H1 (cell line): ENCODE measurements around the gene EPHA3. TPM values are rescaled to one million over a fixed set of nuclear protein-coding genes. Genes with fewer than 3 reads are reported as not detected.

Source experiments
- CTCF ChIA-PET: fragments of 300-600 bp; sonication (Branson Sonifier 250); formaldehyde crosslinking; loops from one replicate; lab custom pipeline; 2021; ENCODE audit not compliant: partially characterized antibody; lab: Charles Lee
- POLR2A ChIA-PET: fragments of 300-600 bp; sonication (Branson Sonifier 250); formaldehyde crosslinking; loops from one replicate; lab custom pipeline; 2021; ENCODE audit warnings: inconsistent platforms; ENCODE audit not compliant: partially characterized antibody; lab: Charles Lee
- DNase-seq, 2 experiments: peaks; one replicate each; pipeline versions ENCODE4 v3.0.0 to v3.0.0-alpha.2; 2010 to 2022; ENCODE audit warnings: low spot score in 2 of 2, low read depth in 1 of 2, mixed read lengths in 1 of 2
- FAIRE-seq: peaks from 2 replicates; lab custom pipeline; 2011; peaks lifted over from hg19 to GRCh38; lab: Jason Lieb, UNC
- H2AFZ ChIP-seq: 2 replicates; pipeline ENCODE4 v1.8.1; 2012; ENCODE audit warnings: low read length, inconsistent platforms
- H2AK5ac ChIP-seq: 2 replicates; pipeline ENCODE4 v1.6.1; 2013; ENCODE audit warnings: low read depth, low read length
- H2BK120ac ChIP-seq: replicated peaks from 2 replicates; pipeline ENCODE3; 2013; ENCODE audit warnings: low read depth, low read length, inconsistent platforms
- H2BK12ac ChIP-seq: 2 replicates; pipeline ENCODE4 v1.6.1; 2013; ENCODE audit warnings: low read depth, low read length
- H2BK15ac ChIP-seq: 2 replicates; pipeline ENCODE4 v1.6.1; 2013; ENCODE audit warnings: low read length
- H2BK20ac ChIP-seq: 2 replicates; pipeline ENCODE4 v1.6.1; 2013; ENCODE audit warnings: low read length
- H2BK5ac ChIP-seq: 2 replicates; pipeline ENCODE4 v1.6.1; 2013; ENCODE audit warnings: low read depth, low read length
- H3K14ac ChIP-seq: 2 replicates; pipeline ENCODE4 v1.6.1; 2013; ENCODE audit warnings: inconsistent platforms; ENCODE audit not compliant: insufficient read length
- H3K18ac ChIP-seq: 2 replicates; pipeline ENCODE4 v1.6.1; 2013; ENCODE audit warnings: low read length; ENCODE audit errors: extremely low read depth
- H3K23ac ChIP-seq: 2 replicates; pipeline ENCODE4 v1.6.1; 2013; ENCODE audit warnings: inconsistent platforms; ENCODE audit not compliant: insufficient read length
- H3K23me2 ChIP-seq: 2 replicates; pipeline ENCODE4 v1.6.1; 2013; ENCODE audit warnings: low read depth, low read length
- H3K27ac ChIP-seq: 2 replicates; pipeline ENCODE4 v1.6.1; 2011; ENCODE audit warnings: low read depth, low read length, inconsistent platforms
- H3K27me3 ChIP-seq, 4 experiments: replicated peaks in 1 of 4; 1 replicate in 1 of 4; 2 replicates in 3 of 4; pipeline versions ENCODE4 v1.6.1 to v1.8.1; 2011 to 2013; ENCODE audit warnings: low read length in 3 of 4, mild to moderate bottlenecking in 3 of 4, inconsistent platforms in 2 of 4, mixed read lengths in 2 of 4, moderate library complexity in 1 of 4; ENCODE audit not compliant: control insufficient read depth in 3 of 4, insufficient read depth in 3 of 4; ENCODE audit errors: extremely low read depth in 1 of 4
- H3K36me3 ChIP-seq, 4 experiments: 2 replicates each; pipeline versions ENCODE4 v1.6.1 to v1.8.1; 2011 to 2013; ENCODE audit warnings: mild to moderate bottlenecking in 4 of 4, low read length in 3 of 4, moderate library complexity in 2 of 4, control low read depth in 1 of 4, inconsistent platforms in 1 of 4; ENCODE audit not compliant: insufficient read depth in 4 of 4, control insufficient read depth in 2 of 4
- H3K4ac ChIP-seq: replicated peaks from 2 replicates; pipeline ENCODE3; 2013; ENCODE audit warnings: low read length, low read depth, mixed read lengths, inconsistent platforms; ENCODE audit not compliant: insufficient read length
- H3K4me1 ChIP-seq, 4 experiments: replicated peaks in 1 of 4; 1 replicate in 1 of 4; 2 replicates in 3 of 4; pipeline versions ENCODE4 v1.6.1 to v1.8.1; 2011 to 2013; ENCODE audit warnings: low read length in 3 of 4, inconsistent platforms in 2 of 4, mixed read lengths in 1 of 4; ENCODE audit not compliant: insufficient read depth in 4 of 4, control insufficient read depth in 3 of 4
- H3K4me2 ChIP-seq, 2 experiments: 2 replicates each; pipeline versions ENCODE4 v1.6.1 to v1.8.1; 2011 to 2013; ENCODE audit warnings: low read depth in 2 of 2, low read length in 2 of 2, control low read depth in 1 of 2, inconsistent platforms in 1 of 2, mild to moderate bottlenecking in 1 of 2; ENCODE audit not compliant: insufficient read depth in 1 of 2
- H3K4me3 ChIP-seq, 4 experiments: fragments of 200-600, 300-600 bp in 1 of 4; sonication (generic), shearing (Covaris generic), sonication (Bioruptor Twin) in 1 of 4; 2 replicates each; pipeline versions ENCODE4 v1.5.1 to v1.8.1; 2011 to 2016; ENCODE audit warnings: low read length in 4 of 4, low read depth in 3 of 4, control low read depth in 2 of 4, inconsistent platforms in 2 of 4, mild to moderate bottlenecking in 2 of 4, mixed read lengths in 1 of 4, moderate library complexity in 1 of 4; ENCODE audit not compliant: insufficient read depth in 2 of 4; ENCODE audit errors: extremely low read depth in 1 of 4
- H3K56ac ChIP-seq: replicated peaks from 2 replicates; pipeline ENCODE3; 2013; ENCODE audit warnings: low read depth, mild to moderate bottlenecking, mixed read lengths, low read length, inconsistent platforms; ENCODE audit not compliant: insufficient read length
- H3K79me1 ChIP-seq: 2 replicates; pipeline ENCODE4 v1.6.1; 2013; ENCODE audit warnings: low read depth, low read length, control low read depth
- H3K79me2 ChIP-seq, 2 experiments: 2 replicates each; pipeline versions ENCODE4 v1.6.1 to v1.8.1; 2012 to 2013; ENCODE audit warnings: low read length in 2 of 2, mild to moderate bottlenecking in 2 of 2, inconsistent platforms in 1 of 2; ENCODE audit not compliant: insufficient read depth in 2 of 2, control insufficient read depth in 1 of 2
- H3K9ac ChIP-seq, 4 experiments: replicated peaks in 1 of 4; 1 replicate in 1 of 4; 2 replicates in 3 of 4; pipeline versions ENCODE4 v1.6.1 to v1.8.1; 2011 to 2013; ENCODE audit warnings: low read depth in 3 of 4, low read length in 3 of 4, control low read depth in 2 of 4, mild to moderate bottlenecking in 2 of 4, moderate library complexity in 2 of 4, inconsistent platforms in 1 of 4; ENCODE audit errors: extremely low read depth in 1 of 4
- H3K9me3 ChIP-seq, 2 experiments: 2 replicates each; pipeline versions ENCODE4 v1.6.1 to v1.8.1; 2012 to 2013; ENCODE audit warnings: mild to moderate bottlenecking in 2 of 2, moderate library complexity in 2 of 2, control low read depth in 1 of 2, inconsistent platforms in 1 of 2, low read depth in 1 of 2, low read length in 1 of 2, mixed read lengths in 1 of 2; ENCODE audit not compliant: insufficient read depth in 2 of 2
- H4K20me1 ChIP-seq, 2 experiments: replicated peaks in 1 of 2; 2 replicates each; pipeline versions ENCODE3 to v1.8.1; 2011 to 2013; ENCODE audit warnings: inconsistent platforms in 2 of 2, low read length in 2 of 2, mild to moderate bottlenecking in 1 of 2; ENCODE audit not compliant: insufficient read depth in 2 of 2, control insufficient read depth in 1 of 2
- H4K5ac ChIP-seq: 2 replicates; pipeline ENCODE4 v1.6.1; 2013; ENCODE audit warnings: low read length, low read depth, mixed read lengths, inconsistent platforms; ENCODE audit not compliant: insufficient read length
- H4K8ac ChIP-seq: 2 replicates; pipeline ENCODE4 v1.8.0; 2013; ENCODE audit warnings: mild to moderate bottlenecking, moderate library complexity, low read length, inconsistent platforms; ENCODE audit not compliant: insufficient read depth; ENCODE audit errors: extremely low read depth
- H4K91ac ChIP-seq: replicated peaks from 2 replicates; pipeline ENCODE3; 2013; ENCODE audit warnings: low read length, mixed read lengths, inconsistent platforms; ENCODE audit not compliant: insufficient read length
- ASH2L ChIP-seq: fragments of 200-600, 300-600 bp; sonication (generic); IDR thresholded peaks from one replicate; pipeline ENCODE4 v1.7.1; 2017; ENCODE audit warnings: low read length
- SAP30 ChIP-seq: fragments of 300-600 bp; sonication (generic); IDR thresholded peaks from 2 replicates; pipeline ENCODE4 v1.7.1; 2012; ENCODE audit warnings: low read length, moderate library complexity, mild to moderate bottlenecking, inconsistent platforms; ENCODE audit not compliant: insufficient read depth, insufficient replicate concordance
- whole genome bisulfite sequencing, 2 experiments: shearing (Covaris generic) in 1 of 2; methylation state at CpG; one replicate each; pipeline versions ENCODE4 v1.1.6 to v1.1.7; 2013 to 2015; ENCODE audit warnings: low lambda C conversion rate in 2 of 2, mixed read lengths in 2 of 2, inconsistent platforms in 1 of 2, low coverage in 1 of 2, missing lambda C conversion rate in 1 of 2; ENCODE audit not compliant: insufficient replicate concordance in 2 of 2, insufficient coverage in 1 of 2, insufficient read length in 1 of 2; ENCODE audit errors: extremely low coverage in 1 of 2, missing lambda C conversion rate in 1 of 2; 5-methylcytosine and 5-hydroxymethylcytosine counted together
- polyA plus RNA-seq, 7 experiments: library from polyadenylated mRNA; depleted of rRNA in 3 of 7; stranded (reverse) in 5 of 7; unstranded in 2 of 7; fragments of >200 nt in 5 of 7; fragments of 200-250 nt in 2 of 7; gene quantifications; 1 replicate in 5 of 7; 2 replicates in 1 of 7; 4 replicates in 1 of 7; pipeline versions ENCODE4 v1.2.1 to v1.2.3, GENCODE V29; 2011 to 2013; ENCODE audit warnings: missing spikeins in 2 of 7, mixed read lengths in 2 of 7
- total RNA-seq: library from RNA; stranded (reverse); fragmentation: NEBNext Ultra II Directional; extraction: Animal tissue kit (Norgen Biotek cat#: 25700); gene quantifications from 2 replicates; pipeline ENCODE4 v1.2.1, GENCODE V29; 2021

EPHA3 gene
- total and polyA plus RNA-seq, 2 of the 8 experiments (the other 6 are each of a cell fraction or from before 2014, with no cell fraction given), result 0.09 to 0.22 TPM

DNA sequence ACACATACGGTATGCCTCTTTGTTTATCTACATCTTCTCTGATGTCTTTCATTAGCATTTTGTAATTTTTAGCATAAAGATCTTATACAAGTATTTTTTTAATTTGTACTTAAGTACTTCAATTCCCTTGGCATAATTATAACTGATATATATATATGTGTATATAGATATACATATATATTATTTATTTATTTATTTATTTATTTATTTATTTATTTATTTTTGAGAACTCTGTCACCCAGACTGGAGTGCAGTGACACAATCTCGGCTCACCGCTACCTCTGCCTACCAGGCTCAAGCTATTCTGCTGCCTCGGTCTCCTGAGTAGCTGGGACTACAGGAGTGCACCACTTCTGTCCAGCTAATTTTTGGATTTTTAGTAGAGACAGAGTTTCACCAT lies 382.7 kb downstream of the EPHA3 start:
- no peak overlapping the region for H3K4ac ChIP-seq
- H3K27ac ChIP-seq, result no peak overlapping the region
- H2AK5ac ChIP-seq, result no peak overlapping the region
- H3K4me2 ChIP-seq, result no peak overlapping the region
- H3K27me3 ChIP-seq, result no peaks in the 10 kb centered on the region
- no peak overlapping the region for H4K91ac ChIP-seq
- H3K9ac ChIP-seq, result no peak overlapping the region
- no peak overlapping the region for H3K18ac ChIP-seq
- no peak overlapping the region for H2BK15ac ChIP-seq
- H2BK120ac ChIP-seq, result no peak overlapping the region
- no peak overlapping the region for H2BK12ac ChIP-seq
- H3K79me2 ChIP-seq, result no peaks in the 10 kb centered on the region
- H2AFZ ChIP-seq, result no peak overlapping the region
- no peaks in the 10 kb centered on the region for H4K20me1 ChIP-seq
- DNase-seq (no peak), FAIRE-seq (no peak)
- H3K9me3 ChIP-seq, result no peaks in the 10 kb centered on the region
- no peaks in the 10 kb centered on the region; the same call in 1 of the 2 replicates for H3K23me2 ChIP-seq
- H3K56ac ChIP-seq, result no peak overlapping the region
- H3K36me3 ChIP-seq, result no peaks in the 10 kb centered on the region
- H3K4me1 ChIP-seq, result no peaks in the 10 kb centered on the region
- POLR2A ChIA-PET, result no interaction called here
- no peak overlapping the region for H2BK5ac ChIP-seq
- no peaks in the 10 kb centered on the region for H3K79me1 ChIP-seq
- H3K14ac ChIP-seq, result no peak overlapping the region
- H2BK20ac ChIP-seq, result no peak overlapping the region
- H3K4me3 ChIP-seq, result no peak overlapping the region
- CTCF ChIA-PET, result no interaction called here
- no peak overlapping the region for H3K23ac ChIP-seq
- H4K8ac ChIP-seq, result no peak overlapping the region
- no peak overlapping the region for H4K5ac ChIP-seq
- WGBS, 2 experiments, result 94% methylated on average over 4 of the region's 4 CpGs; no CpG with 5 or more reads in 1 of the 2 experiments
- TF ChIP-seq ASH2L (no peak), SAP30 (no peak)
